ENCODE measurements around the gene TANK. TPM values are rescaled to one million over a fixed set of nuclear protein-coding genes. Genes with fewer than 3 reads are reported as not detected.
"Not testable (repeated sequence)": the region's sequence is repeated elsewhere in the genome, so short reads cannot be mapped to it uniquely, and the experiment has no call there.

The TANK gene
- total and polyA plus RNA-seq, 4 experiments from 2014 or later, result 76.3 to 91.2 (median 88.4) TPM

DNA sequence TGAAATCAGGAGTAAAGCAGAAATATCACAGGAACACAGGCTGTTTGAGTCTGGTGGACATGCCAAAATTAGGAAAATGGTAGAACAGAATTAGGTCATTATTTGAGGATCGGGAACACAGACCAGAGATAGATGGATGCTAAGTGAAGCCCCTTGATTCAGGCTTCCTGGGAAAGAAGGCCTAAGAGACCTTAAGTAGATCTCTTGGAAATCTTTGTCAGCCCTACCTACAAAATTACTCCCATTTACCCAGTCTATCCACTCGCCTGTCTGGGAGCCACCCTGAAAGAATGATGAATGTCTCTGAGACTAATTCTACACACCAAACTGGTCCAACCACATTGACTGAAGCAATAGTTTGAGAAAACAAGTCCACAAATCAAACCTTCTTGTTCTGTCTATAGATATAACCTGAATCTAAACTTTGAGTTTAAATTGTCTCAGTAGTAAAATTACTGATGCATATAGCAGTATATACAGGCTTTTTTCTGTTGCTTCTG, 36.6 kb upstream of the TANK start:
- Mint-ChIP-seq H3K4me3 (no peak overlapping the region), H3K27me3 (peaks cover 0 to 2% of the 10 kb centered on the region in 2 donors), H3K36me3 (no peaks in the 10 kb centered on the region), H3K9me3 (no peaks in the 10 kb centered on the region), H3K4me1 (peaks cover 3 to 17% (median 5%) of the 10 kb centered on the region in 4 donors), H3K27ac (no peak overlapping the region)
- Histone ChIP-seq H3K27me3 (ENCODE audit: insufficient read depth, low read length) (no peaks in the 10 kb centered on the region), H3K4me1 (ENCODE audit: insufficient read depth, low read length) (no peaks in the 10 kb centered on the region), H3K27ac (ENCODE audit: low read depth, low read length) (no peak overlapping the region), H3K36me3 (ENCODE audit: insufficient read depth, low read length) (no peaks in the 10 kb centered on the region), H3K4me3 (ENCODE audit: low read length in 2 of 2) (no peak overlapping the region), H3K9me3 (ENCODE audit: control insufficient read depth in 1 of 2, low read length in 2 of 2) (no peaks in the 10 kb centered on the region)
- no peak for DNase-seq
- ChIA-PET POLR2A (ENCODE audit: partially characterized antibody) (interaction anchor here (1.1 kb wide), 1 partner anchor 15 kb away, joined by 3 read pairs; no protein-coding TSS in a partner anchor), CTCF (ENCODE audit: partially characterized antibody) (no interaction called here)
- intact Hi-C loops (cut with micrococcal nuclease), result no loop called here

DNA sequence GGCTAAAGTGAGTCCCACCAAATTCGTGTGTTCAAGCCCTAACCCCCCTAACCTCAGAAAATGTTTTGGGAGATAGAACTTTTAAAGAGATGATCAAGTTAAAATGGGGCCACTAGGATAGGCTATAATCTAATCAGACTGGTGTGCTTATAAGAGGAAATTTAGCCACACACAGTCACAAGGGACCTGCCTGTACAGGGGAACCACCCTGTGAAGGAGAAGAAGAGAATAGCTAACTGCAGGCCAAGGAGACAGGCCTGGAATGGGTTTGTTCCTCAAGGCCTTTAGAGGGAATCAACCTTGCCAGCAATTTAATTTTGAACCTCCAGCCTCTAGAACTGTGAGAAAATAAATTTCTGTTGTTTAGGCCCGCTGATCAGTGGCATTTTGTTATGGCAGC, 36.0 kb upstream of the TANK start:
- Histone ChIP-seq H3K36me3 (ENCODE audit: insufficient read depth, low read length) (no peaks in the 10 kb centered on the region), H3K27ac (ENCODE audit: low read depth, low read length) (no peak overlapping the region), H3K4me1 (ENCODE audit: insufficient read depth, low read length) (no peaks in the 10 kb centered on the region), H3K27me3 (ENCODE audit: insufficient read depth, low read length) (no peaks in the 10 kb centered on the region), H3K4me3 (ENCODE audit: low read length in 2 of 2) (no peak overlapping the region), H3K9me3 (ENCODE audit: control insufficient read depth in 1 of 2, low read length in 2 of 2) (no peaks in the 10 kb centered on the region)
- CTCF ChIA-PET (ENCODE audit: partially characterized antibody), result no interaction called here
- H3K4me3 Mint-ChIP-seq, result no peak overlapping the region
- no peaks in the 10 kb centered on the region for H3K9me3 Mint-ChIP-seq
- no peaks in the 10 kb centered on the region for H3K36me3 Mint-ChIP-seq
- DNase-seq, result no peak
- peaks cover 6 to 23% (median 10%) of the 10 kb centered on the region in 4 donors for H3K4me1 Mint-ChIP-seq
- H3K27ac Mint-ChIP-seq, result no peak overlapping the region
- peaks cover 0 to 2% of the 10 kb centered on the region in 2 donors for H3K27me3 Mint-ChIP-seq
- intact Hi-C loops (cut with micrococcal nuclease), result no loop called here
- POLR2A ChIA-PET (ENCODE audit: partially characterized antibody), result no interaction called here

DNA sequence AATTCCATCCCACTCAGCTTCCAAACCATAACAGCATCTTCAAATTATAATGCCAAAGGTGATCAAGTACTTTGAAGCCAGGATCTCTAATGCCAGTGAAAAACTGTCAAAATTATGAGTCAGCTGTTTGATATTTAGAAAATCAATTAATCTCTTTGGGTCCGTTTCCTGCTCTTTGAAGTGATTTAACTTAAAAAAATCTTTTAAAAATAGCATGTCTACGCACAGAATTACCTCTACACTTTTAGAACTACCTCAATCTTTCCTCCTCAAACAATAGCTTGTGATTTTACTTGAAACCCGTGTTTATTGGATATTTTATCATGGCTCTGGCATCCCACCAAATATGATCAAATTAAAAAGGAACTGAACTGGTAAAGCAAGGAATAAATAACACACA, 31.3 kb upstream of the TANK start:
- Histone ChIP-seq H3K27ac (ENCODE audit: low read depth, low read length) (no peak overlapping the region), H3K27me3 (ENCODE audit: insufficient read depth, low read length) (no peaks in the 10 kb centered on the region), H3K9me3 (ENCODE audit: control insufficient read depth in 1 of 2, low read length in 2 of 2) (no peaks in the 10 kb centered on the region), H3K36me3 (ENCODE audit: insufficient read depth, low read length) (no peaks in the 10 kb centered on the region), H3K4me3 (ENCODE audit: low read length in 2 of 2) (no peak overlapping the region), H3K4me1 (ENCODE audit: insufficient read depth, low read length) (no peaks in the 10 kb centered on the region)
- no peak for DNase-seq
- H3K27ac Mint-ChIP-seq, result no peak overlapping the region
- H3K36me3 Mint-ChIP-seq, result no peaks in the 10 kb centered on the region
- H3K9me3 Mint-ChIP-seq, result peaks cover 0 to 3% (median 0%) of the 10 kb centered on the region in 8 donors
- no peak overlapping the region for H3K4me3 Mint-ChIP-seq
- H3K27me3 Mint-ChIP-seq, result no peaks in the 10 kb centered on the region
- POLR2A ChIA-PET (ENCODE audit: partially characterized antibody), result interaction anchor here (1.4 kb wide), 1 partner anchor 9 kb away, joined by 8 read pairs; no protein-coding TSS in a partner anchor
- CTCF ChIA-PET (ENCODE audit: partially characterized antibody), result no interaction called here
- peaks cover 5 to 13% (median 7%) of the 10 kb centered on the region in 4 donors for H3K4me1 Mint-ChIP-seq
- intact Hi-C loops (cut with micrococcal nuclease), result no loop called here

- H3K36me3 ChIP-seq (ENCODE audit: insufficient read depth, low read length), result no peaks in the 10 kb centered on the region
- no peaks in the 10 kb centered on the region for H3K27me3 ChIP-seq (ENCODE audit: insufficient read depth, low read length)
- no peak for DNase-seq
- no peak overlapping the region for H3K4me3 Mint-ChIP-seq
- ChIA-PET CTCF (ENCODE audit: partially characterized antibody) (no interaction called here), POLR2A (ENCODE audit: partially characterized antibody) (no interaction called here)
- intact Hi-C loops (cut with micrococcal nuclease), result no loop called here
- H3K36me3 Mint-ChIP-seq, result no peaks in the 10 kb centered on the region
- no peak overlapping the region for H3K27ac ChIP-seq (ENCODE audit: low read depth, low read length)
- no peak overlapping the region for H3K4me3 ChIP-seq (ENCODE audit: low read length in 2 of 2)
- H3K4me1 ChIP-seq (ENCODE audit: insufficient read depth, low read length), result peaks cover 7% of the 10 kb centered on the region
- H3K4me1 Mint-ChIP-seq, result peaks cover 10 to 19% (median 13%) of the 10 kb centered on the region in 4 donors
- no peaks in the 10 kb centered on the region for H3K9me3 ChIP-seq (ENCODE audit: control insufficient read depth in 1 of 2, low read length in 2 of 2)
- H3K27me3 Mint-ChIP-seq, result no peaks in the 10 kb centered on the region
- peaks cover 0 to 3% (median 0%) of the 10 kb centered on the region in 8 donors for H3K9me3 Mint-ChIP-seq
- no peak overlapping the region for H3K27ac Mint-ChIP-seq
Measured at GRCh38 chr2:161130354-161130753, 29.9 kb upstream of the TANK start.

- H3K27me3 Mint-ChIP-seq, result no peaks in the 10 kb centered on the region
- POLR2A ChIA-PET (ENCODE audit: partially characterized antibody), result no interaction called here
- no peak overlapping the region for H3K4me3 Mint-ChIP-seq
- Histone ChIP-seq H3K4me1 (ENCODE audit: insufficient read depth, low read length) (peaks cover 15% of the 10 kb centered on the region), H3K4me3 (ENCODE audit: low read length in 2 of 2) (no peak overlapping the region), H3K27me3 (ENCODE audit: insufficient read depth, low read length) (no peaks in the 10 kb centered on the region), H3K9me3 (ENCODE audit: control insufficient read depth in 1 of 2, low read length in 2 of 2) (no peaks in the 10 kb centered on the region), H3K36me3 (ENCODE audit: insufficient read depth, low read length) (no peaks in the 10 kb centered on the region), H3K27ac (ENCODE audit: low read depth, low read length) (no peak overlapping the region)
- H3K9me3 Mint-ChIP-seq, result peaks cover 0 to 3% (median 0%) of the 10 kb centered on the region in 8 donors
- H3K4me1 Mint-ChIP-seq, result peaks cover 13 to 24% (median 18%) of the 10 kb centered on the region in 4 donors
- CTCF ChIA-PET (ENCODE audit: partially characterized antibody), result no interaction called here
- H3K36me3 Mint-ChIP-seq, result no peaks in the 10 kb centered on the region
- no peak for DNase-seq
- no peak overlapping the region for H3K27ac Mint-ChIP-seq
- intact Hi-C loops (cut with micrococcal nuclease), result no loop called here
Measured at GRCh38 chr2:161131074-161131680, 29.1 kb upstream of the TANK start.

- H3K4me3 ChIP-seq (ENCODE audit: low read length in 2 of 2), result no peak overlapping the region
- no peak overlapping the region for H3K27ac ChIP-seq (ENCODE audit: low read depth, low read length)
- Mint-ChIP-seq H3K27me3 (no peaks in the 10 kb centered on the region), H3K4me3 (no peak overlapping the region), H3K27ac (no peak overlapping the region), H3K36me3 (peaks cover 0 to 3% of the 10 kb centered on the region in 2 donors), H3K9me3 (peaks cover 0 to 3% (median 0%) of the 10 kb centered on the region in 8 donors), H3K4me1 (peaks cover 18 to 31% (median 24%) of the 10 kb centered on the region in 4 donors)
- no peak for DNase-seq
- ChIA-PET CTCF (ENCODE audit: partially characterized antibody) (no interaction called here), POLR2A (ENCODE audit: partially characterized antibody) (no interaction called here)
- H3K36me3 ChIP-seq (ENCODE audit: insufficient read depth, low read length), result no peaks in the 10 kb centered on the region
- H3K4me1 ChIP-seq (ENCODE audit: insufficient read depth, low read length), result peaks cover 19% of the 10 kb centered on the region
- H3K9me3 ChIP-seq (ENCODE audit: control insufficient read depth in 1 of 2, low read length in 2 of 2), result no peaks in the 10 kb centered on the region
- intact Hi-C loops (cut with micrococcal nuclease), result no loop called here
- H3K27me3 ChIP-seq (ENCODE audit: insufficient read depth, low read length), result no peaks in the 10 kb centered on the region
Measured at GRCh38 chr2:161131804-161132203, 28.4 kb upstream of the TANK start.

GRCh38 chr2:161132384-161132783, 27.8 kb upstream of the TANK start:
- intact Hi-C loops (cut with micrococcal nuclease); H3K9me3 ChIP-seq (ENCODE audit: control insufficient read depth in 1 of 2, low read length in 2 of 2); H3K9me3 Mint-ChIP-seq; H3K4me3 ChIP-seq (ENCODE audit: low read length in 2 of 2); POLR2A ChIA-PET (ENCODE audit: partially characterized antibody); H3K27me3 ChIP-seq (ENCODE audit: insufficient read depth, low read length); H3K27ac Mint-ChIP-seq; H3K4me3 Mint-ChIP-seq; H3K27ac ChIP-seq (ENCODE audit: low read depth, low read length); H3K36me3 ChIP-seq (ENCODE audit: insufficient read depth, low read length); H3K36me3 Mint-ChIP-seq; H3K27me3 Mint-ChIP-seq; DNase-seq: not testable (repeated sequence)
- CTCF ChIA-PET (ENCODE audit: partially characterized antibody), result interaction anchor here (0.9 to 1.2 kb wide), 3 partner anchors 28 to 757 kb away, joined by 3 to 4 read pairs (median 3); partner anchors contain the start of gene TANK
- H3K4me1 Mint-ChIP-seq, result peaks cover 18 to 33% (median 25%) of the 10 kb centered on the region in 4 donors
- H3K4me1 ChIP-seq (ENCODE audit: insufficient read depth, low read length), result peaks cover 19% of the 10 kb centered on the region

All from CD4-positive, alpha-beta memory T cell (primary cell).